HCT116 (cell line): ENCODE measurements around the gene CAND2. TPM values are rescaled to one million over a fixed set of nuclear protein-coding genes. Genes with fewer than 3 reads are reported as not detected.

Source experiments
- ATAC-seq: fragments of 200-7000 bp; cut with Tn5 transposase; 2 replicates; pipeline ENCODE4 v1.9.1; 2020; ENCODE audit warnings: mild to moderate bottlenecking, moderate library complexity
- BruUV-seq: library from RNA; stranded (reverse); fragments of 400-500 nt; replicated peaks from 2 replicates; lab custom pipeline; 2021; lab: Mats Ljungman, UMichigan
- CTCF ChIA-PET: fragments of 300-600 bp; sonication (Branson Sonifier 250); formaldehyde crosslinking; loops from one replicate; lab custom pipeline; 2021; ENCODE audit warnings: antibody characterized with exemption; lab: Charles Lee
- POLR2A ChIA-PET: fragments of 300-600, 350-600 bp; sonication (Branson Sonifier 250); formaldehyde crosslinking; loops from one replicate; lab custom pipeline; 2021; ENCODE audit warnings: antibody characterized with exemption; lab: Charles Lee
- RAD21 ChIA-PET, 2 experiments: fragments of 300-600 bp; sonication (Branson Sonifier 250); formaldehyde crosslinking; loops; one replicate each; lab custom pipeline; 2023; ENCODE audit warnings: low total read pairs in 2 of 2; ENCODE audit not compliant: uncharacterized antibody in 2 of 2, unreplicated experiment in 2 of 2, low non-redundant PET in 1 of 2; lab: Charles Lee
- DNase-seq: peaks from one replicate; pipeline ENCODE4 v3.0.0-alpha.2; 2010; ENCODE audit warnings: low read depth, low spot score
- H2AFZ ChIP-seq: fragments of 200-600 bp; shearing (Covaris generic), sonication (generic); 2 replicates; pipeline ENCODE4 v1.6.1; 2017; ENCODE audit warnings: low read depth, mixed run types, mixed read lengths, antibody characterized with exemption, low read length; ENCODE audit not compliant: poor library complexity, severe bottlenecking
- H3K27ac ChIP-seq: 2 replicates; pipeline ENCODE4 v1.5.1; 2012; ENCODE audit warnings: low read depth, low read length
- H3K27me3 ChIP-seq: fragments of 200-600 bp; sonication (generic); 2 replicates; pipeline ENCODE4 v1.6.1; 2016; ENCODE audit warnings: mixed run types, low read length, mixed read lengths; ENCODE audit not compliant: insufficient read depth
- H3K36me3 ChIP-seq, 2 experiments: fragments of 200-500 bp in 1 of 2; fragments of 200-600 bp in 1 of 2; sonication (Bioruptor generic) in 1 of 2; sonication (generic) in 1 of 2; 2 replicates each; pipeline versions ENCODE4 v1.5.1 to v1.6.1; 2014 to 2016; ENCODE audit warnings: low read length in 2 of 2, inconsistent platforms in 1 of 2, mixed read lengths in 1 of 2, mixed run types in 1 of 2; ENCODE audit not compliant: insufficient read depth in 2 of 2, control insufficient read depth in 1 of 2
- H3K4me1 ChIP-seq, 2 experiments: fragments of 200-600 bp in 1 of 2; sonication (generic) in 1 of 2; 2 replicates each; pipeline versions ENCODE4 v1.5.1 to v1.6.1; 2012 to 2017; ENCODE audit warnings: low read length in 2 of 2, inconsistent platforms in 1 of 2, mild to moderate bottlenecking in 1 of 2, mixed read lengths in 1 of 2, mixed run types in 1 of 2, moderate library complexity in 1 of 2; ENCODE audit not compliant: insufficient read depth in 2 of 2, control insufficient read depth in 1 of 2
- H3K4me2 ChIP-seq: fragments of 200-600 bp; sonication (generic); 2 replicates; pipeline ENCODE4 v1.6.1; 2017; ENCODE audit warnings: mixed run types, low read length, mixed read lengths
- H3K4me3 ChIP-seq, 2 experiments: fragments of 200-600 bp in 1 of 2; sonication (generic) in 1 of 2; replicated peaks in 1 of 2; 2 replicates each; pipeline ENCODE4 v1.5.1; 2011 to 2016; ENCODE audit warnings: low read length in 2 of 2, control low read depth in 1 of 2, low read depth in 1 of 2, mild to moderate bottlenecking in 1 of 2, mixed read lengths in 1 of 2, mixed run types in 1 of 2
- H3K79me2 ChIP-seq: fragments of 200-600 bp; sonication (generic); 2 replicates; pipeline ENCODE4 v1.6.1; 2017; ENCODE audit warnings: mild to moderate bottlenecking, mixed run types, low read length, moderate library complexity, mixed read lengths; ENCODE audit not compliant: insufficient read depth
- H3K9ac ChIP-seq: fragments of 200-600 bp; sonication (generic); 2 replicates; pipeline ENCODE4 v1.6.1; 2016; ENCODE audit warnings: low read length, mixed read lengths
- H3K9me2 ChIP-seq: fragments of 200-600 bp; sonication (generic), shearing (Covaris generic); 2 replicates; pipeline ENCODE4 v1.6.1; 2017; ENCODE audit warnings: mixed run types, mild to moderate bottlenecking, moderate library complexity; ENCODE audit not compliant: insufficient read depth
- H3K9me3 ChIP-seq, 2 experiments: fragments of 200-500 bp in 1 of 2; fragments of 200-600 bp in 1 of 2; sonication (Bioruptor generic) in 1 of 2; sonication (generic) in 1 of 2; 2 replicates each; pipeline ENCODE4 v1.6.1; 2014 to 2017; ENCODE audit warnings: low read length in 2 of 2, mixed read lengths in 2 of 2, inconsistent platforms in 1 of 2, low read depth in 1 of 2, mild to moderate bottlenecking in 1 of 2, mixed run types in 1 of 2, moderate library complexity in 1 of 2; ENCODE audit not compliant: control insufficient read depth in 1 of 2, insufficient read depth in 1 of 2
- H4K20me1 ChIP-seq: fragments of 200-600 bp; sonication (generic), shearing (Covaris generic); 2 replicates; pipeline ENCODE4 v1.6.1; 2017; ENCODE audit warnings: mixed run types, mild to moderate bottlenecking, moderate library complexity; ENCODE audit not compliant: insufficient read depth
- ATF3 ChIP-seq: IDR thresholded peaks from 2 replicates; pipeline ENCODE4 v1.6.1; 2012
- CBX3 ChIP-seq: IDR thresholded peaks from 2 replicates; pipeline ENCODE4 v1.6.1; 2012; ENCODE audit warnings: low read depth
- CEBPB ChIP-seq: IDR thresholded peaks from 2 replicates; pipeline ENCODE4 v1.6.1; 2012; ENCODE audit warnings: low read depth
- CTCF ChIP-seq, 3 experiments: fragments of 200-600 bp in 1 of 3; sonication (generic) in 1 of 3; IDR thresholded peaks in 2 of 3; conservative IDR thresholded peaks in 1 of 3; 2 replicates each; pipeline ENCODE4 v1.5.1; 2012 to 2017; ENCODE audit warnings: low read depth in 2 of 3, low read length in 2 of 3, antibody characterized with exemption in 1 of 3, borderline replicate concordance in 1 of 3, control low read depth in 1 of 3, mild to moderate bottlenecking in 1 of 3, mixed read lengths in 1 of 3, mixed run types in 1 of 3, moderate library complexity in 1 of 3; ENCODE audit not compliant: insufficient read depth in 1 of 3
- FOSL1 ChIP-seq: IDR thresholded peaks from 2 replicates; pipeline ENCODE4 v1.6.1; 2012; ENCODE audit warnings: low read depth
- MAX ChIP-seq: IDR thresholded peaks from 2 replicates; pipeline ENCODE4 v1.6.1; 2012
- POLR2A ChIP-seq: IDR thresholded peaks from 2 replicates; pipeline ENCODE4 v1.7.0; 2011; ENCODE audit warnings: borderline replicate concordance; ENCODE audit not compliant: insufficient read depth, insufficient read length; ENCODE audit errors: extremely low read depth
- POLR2AphosphoS5 ChIP-seq: IDR thresholded peaks from 2 replicates; pipeline ENCODE4 v1.6.1; 2011; ENCODE audit warnings: mild to moderate bottlenecking, low read depth, low read length, moderate library complexity
- RAD21 ChIP-seq: IDR thresholded peaks from 2 replicates; pipeline ENCODE4 v1.6.1; 2012; ENCODE audit warnings: low read depth, mild to moderate bottlenecking
- SIN3A ChIP-seq: IDR thresholded peaks from 2 replicates; pipeline ENCODE4 v1.6.1; 2012; ENCODE audit warnings: low read depth
- SRF ChIP-seq: IDR thresholded peaks from 2 replicates; pipeline ENCODE4 v1.6.1; 2012; ENCODE audit warnings: low read depth
- YY1 ChIP-seq: IDR thresholded peaks from 2 replicates; pipeline ENCODE4 v1.6.1; 2011; ENCODE audit warnings: low read length, low read depth, moderate library complexity, mild to moderate bottlenecking; ENCODE audit not compliant: insufficient replicate concordance; ENCODE audit errors: extremely low read depth
- intact Hi-C: fragments of 100-400 bp; cut with micrococcal nuclease; formaldehyde crosslinking; loops from 2 replicates; pipeline ENCODE4 v1.10.0; 2022
- total RNA-seq: library from RNA; stranded (reverse); gene quantifications from one replicate; pipeline ENCODE4 v1.2.1, GENCODE V29; 2021; ENCODE audit not compliant: unreplicated experiment

CAND2 gene
- total RNA-seq, 1 experiment from 2014 or later = not detected

- H3K9ac ChIP-seq = no peak overlapping the region
- ChIA-PET POLR2A (no interaction called here), CTCF (no interaction called here), RAD21 (no interaction called here)
- H3K4me1 ChIP-seq = peaks cover 0 to 5% of the 10 kb centered on the region in 2 experiments; a peak in 1 of 4 replicates
- peaks cover 0 to 1% of the 10 kb centered on the region in 2 experiments; a peak in 2 of 4 replicates for H3K36me3 ChIP-seq
- H2AFZ ChIP-seq = no peak overlapping the region
- no peaks in the 10 kb centered on the region for H3K9me3 ChIP-seq
- DNase-seq (no peak), ATAC-seq (no peak)
- intact Hi-C loops = no loop called here
- H3K27ac ChIP-seq = no peak overlapping the region
- BruUV-seq = no TSS peak
- TF ChIP-seq CEBPB = no peak
- no peak for TF ChIP-seq CTCF (IDR thresholded peaks at IDR 0.05 in 2 of 3, conservative IDR thresholded peaks at IDR 0.05 in 1 of 3; ENCODE audit: borderline replicate concordance in 1 of 3, insufficient read depth in 1 of 3, low read depth in 2 of 3, low read length in 2 of 3)
- TF ChIP-seq SIN3A = no peak
- TF ChIP-seq POLR2A = no peak
- no peak for TF ChIP-seq CBX3
- TF ChIP-seq MAX = no peak
- TF ChIP-seq FOSL1 = no peak
- TF ChIP-seq POLR2AphosphoS5 = no peak
- no peak for TF ChIP-seq SRF
- no peak for TF ChIP-seq YY1
- no peak for TF ChIP-seq RAD21
- no peak for TF ChIP-seq ATF3
- no peaks in the 10 kb centered on the region for H3K27me3 ChIP-seq
- H4K20me1 ChIP-seq = no peaks in the 10 kb centered on the region
- H3K79me2 ChIP-seq = peaks cover 6% of the 10 kb centered on the region
- H3K4me2 ChIP-seq = no peak overlapping the region
- no peaks in the 10 kb centered on the region for H3K9me2 ChIP-seq
- no peak overlapping the region for H3K4me3 ChIP-seq
Observed at GRCh38 chr3:12845811-12846210, 49.3 kb downstream of the CAND2 start.
